ENCODE data around the gene CEP70.

GRCh38 chr3:138539352-138539751, 54.7 kb downstream of the CEP70 start:
- TF ChIP-seq SPI1 (IDR thresholded peaks at IDR 0.05; ENCODE audit: low read depth, low read length) (no peak), POLR2A (IDR thresholded peaks at IDR 0.05; ENCODE audit: low read depth, low read length) (no peak), POLR2AphosphoS5 (IDR thresholded peaks at IDR 0.05; ENCODE audit: low read depth, low read length) (no peak), PAX5 (IDR thresholded peaks at IDR 0.05; ENCODE audit: insufficient read depth, low read length, severe bottlenecking) (no peak)
